ENCODE results near the gene SLC66A2. TPM values are rescaled to one million over a fixed set of nuclear protein-coding genes. Genes with fewer than 3 reads are reported as not detected.

Gene SLC66A2
- total and polyA plus RNA-seq, 10 of the 15 experiments (the other 5 are each of a cell fraction or from before 2014, with no cell fraction given), result 0.69 to 42.5 (median 14.8) TPM

- Histone ChIP-seq H3K4me3 (no peak overlapping the region), H3K27ac (ENCODE audit: control insufficient read depth, insufficient read depth) (no peak overlapping the region), H4K20me1 (ENCODE audit: control insufficient read depth, insufficient read depth) (no peaks in the 10 kb centered on the region), H3K9me3 (replicated peaks; ENCODE audit: control insufficient read depth, insufficient read depth, low read length) (peaks cover 14% of the 10 kb centered on the region), H3K4me1 (ENCODE audit: control insufficient read depth, insufficient read depth, low read length) (no peaks in the 10 kb centered on the region), H3K9ac (ENCODE audit: control insufficient read depth, insufficient read depth, low read length) (no peak overlapping the region), H3K4me2 (ENCODE audit: control insufficient read depth, insufficient read depth) (no peak overlapping the region), H2AFZ (ENCODE audit: control insufficient read depth, low read depth, low read length) (no peak overlapping the region), H3K36me3 (ENCODE audit: control insufficient read depth in 2 of 2, insufficient read depth in 2 of 2, low read length in 1 of 2) (no peaks in the 10 kb centered on the region), H3K79me2 (ENCODE audit: control insufficient read depth, insufficient read depth, low read length) (no peaks in the 10 kb centered on the region), H3K27me3 (replicated peaks in 1 of 2; ENCODE audit: control insufficient read depth in 2 of 2, insufficient read depth in 2 of 2, low read length in 1 of 2) (no peaks in the 10 kb centered on the region)
- 71% methylated on average over 14 of the region's 14 CpGs for WGBS (ENCODE audit: insufficient coverage, insufficient replicate concordance, low lambda C conversion rate, missing lambda C conversion rate)
- TF ChIP-seq, protein P1, sequence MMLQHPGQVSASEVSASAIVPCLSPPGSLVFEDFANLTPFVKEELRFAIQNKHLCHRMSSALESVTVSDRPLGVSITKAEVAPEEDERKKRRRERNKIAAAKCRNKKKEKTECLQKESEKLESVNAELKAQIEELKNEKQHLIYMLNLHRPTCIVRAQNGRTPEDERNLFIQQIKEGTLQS (IDR thresholded peaks at IDR 0.05; ENCODE audit: borderline replicate concordance, extremely low read depth, low read depth, low read length), result no peak
- no peak for TF ChIP-seq RB1 (IDR thresholded peaks at IDR 0.05; ENCODE audit: borderline replicate concordance)
- no peak for TF ChIP-seq MXI1 (IDR thresholded peaks at IDR 0.05; ENCODE audit: low read depth, low read length)
- TF ChIP-seq NFYB (IDR thresholded peaks at IDR 0.05; ENCODE audit: insufficient read depth, low read depth, low read length), result no peak
- TF ChIP-seq BRCA1 (IDR thresholded peaks at IDR 0.05; ENCODE audit: low read depth, low read length), result no peak
- TF ChIP-seq CHD1 (IDR thresholded peaks at IDR 0.05; ENCODE audit: low read depth, low read length), result no peak
- TF ChIP-seq LARP7 (IDR thresholded peaks at IDR 0.05), result no peak
- TF ChIP-seq FOXK2 (IDR thresholded peaks at IDR 0.05), result no peak
- TF ChIP-seq MAX (IDR thresholded peaks at IDR 0.05; ENCODE audit: low read depth, low read length), result no peak
- no peak for TF ChIP-seq ZNF384 (IDR thresholded peaks at IDR 0.05; ENCODE audit: borderline replicate concordance, low read depth, low read length)
- no peak for TF ChIP-seq IRF3 (IDR thresholded peaks at IDR 0.05)
- TF ChIP-seq PAX5 (IDR thresholded peaks at IDR 0.05; ENCODE audit: borderline replicate concordance, low read depth, low read length), result no peak
- FAIRE-seq (no peak), ATAC-seq (no peak), DNase-seq (ENCODE audit: low read depth, low spot score) (no peak)
- BruUV-seq (replicated peaks), result no TSS peak
- RAD21 ChIA-PET (ENCODE audit: unreplicated experiment), result no interaction called here
- POLR2A ChIA-PET, result no interaction called here
- CTCF ChIA-PET, result no interaction called here
- SMC1A ChIA-PET (ENCODE audit: uncharacterized antibody, unreplicated experiment), result no interaction called here
- intact Hi-C loops (cut with micrococcal nuclease; ENCODE audit: unreplicated experiment) (no loop called here), in situ Hi-C loops (cut with MboI) (no loop called here)
These were observed 61.9 kb downstream of the SLC66A2 start for GRCh38 chr18:79889569-79889968.

All from GM12878 (cell line).